GM23338 (cell line): Measurements from ENCODE around the gene STAT4. TPM values are rescaled to one million over a fixed set of nuclear protein-coding genes. Genes with fewer than 3 reads are reported as not detected.

Experiments
- ATAC-seq: fragments of 200-7000 bp; cut with Tn5 transposase; 3 replicates; pipeline ENCODE4 v1.9.1; 2020
- DNase-seq: peaks from one replicate; pipeline ENCODE4 v3.0.0-alpha.2; 2015; ENCODE audit warnings: low spot score
- H2AFZ ChIP-seq: fragments of 200-600 bp; sonication (generic); 2 replicates; pipeline ENCODE4 v1.8.0; 2016; ENCODE audit warnings: antibody characterized with exemption, mild to moderate bottlenecking, moderate library complexity
- H3F3A ChIP-seq: fragments of 200-600 bp; sonication (generic); replicated peaks from 2 replicates; pipeline ENCODE4 v1.8.0; 2017; ENCODE audit warnings: antibody characterized with exemption, mixed run types, low read depth
- H3K27ac ChIP-seq: fragments of 200-600 bp; sonication (generic); 2 replicates; pipeline ENCODE4 v1.6.1; 2016; ENCODE audit warnings: low read depth
- H3K27me3 ChIP-seq: fragments of 200-600 bp; sonication (generic); 2 replicates; pipeline ENCODE4 v1.8.0; 2016; ENCODE audit warnings: mild to moderate bottlenecking, mixed run types, moderate library complexity; ENCODE audit not compliant: insufficient read depth
- H3K36me3 ChIP-seq: fragments of 200-600 bp; sonication (generic); 2 replicates; pipeline ENCODE4 v1.8.0; 2016; ENCODE audit warnings: mild to moderate bottlenecking; ENCODE audit not compliant: insufficient read depth
- H3K4me1 ChIP-seq: fragments of 200-600 bp; sonication (generic); 2 replicates; pipeline ENCODE4 v1.8.0; 2016; ENCODE audit warnings: mild to moderate bottlenecking, moderate library complexity; ENCODE audit not compliant: insufficient read depth
- H3K4me2 ChIP-seq: fragments of 200-600 bp; sonication (generic); 2 replicates; pipeline ENCODE4 v1.7.1; 2017; ENCODE audit warnings: mixed run types
- H3K4me3 ChIP-seq: fragments of 200-600 bp; sonication (generic); 2 replicates; pipeline ENCODE4 v1.6.1; 2016; ENCODE audit warnings: mixed run types
- H3K79me2 ChIP-seq: fragments of 200-600 bp; sonication (generic); replicated peaks from 2 replicates; pipeline ENCODE4 v1.8.0; 2017; ENCODE audit warnings: mild to moderate bottlenecking; ENCODE audit not compliant: insufficient read depth
- H3K9me2 ChIP-seq: fragments of 200-600 bp; sonication (generic); 2 replicates; pipeline ENCODE4 v1.8.0; 2017; ENCODE audit not compliant: insufficient read depth
- H4K20me1 ChIP-seq: fragments of 200-600 bp; sonication (generic); replicated peaks from 2 replicates; pipeline ENCODE4 v1.8.0; 2017; ENCODE audit warnings: mild to moderate bottlenecking; ENCODE audit not compliant: insufficient read depth
- H3K27ac Mint-ChIP-seq: 2 replicates; pipeline ENCODE4 v1.8.0; 2020; ENCODE audit warnings: inconsistent platforms, mild to moderate bottlenecking, moderate library complexity, mixed read lengths
- H3K27me3 Mint-ChIP-seq: 3 replicates; pipeline ENCODE4 v1.8.0; 2022; ENCODE audit warnings: low read depth, mild to moderate bottlenecking, moderate library complexity, mixed read lengths, inconsistent platforms; ENCODE audit not compliant: insufficient read depth, poor library complexity
- H3K36me3 Mint-ChIP-seq: 3 replicates; pipeline ENCODE4 v1.8.0; 2021; ENCODE audit warnings: low read depth, mild to moderate bottlenecking, inconsistent platforms, moderate library complexity, mixed read lengths
- H3K4me1 Mint-ChIP-seq: 3 replicates; pipeline ENCODE4 v1.8.0; 2020; ENCODE audit warnings: mild to moderate bottlenecking, inconsistent platforms, mixed read lengths
- H3K4me3 Mint-ChIP-seq: 3 replicates; pipeline ENCODE4 v1.8.0; 2021; ENCODE audit warnings: moderate library complexity, mild to moderate bottlenecking, inconsistent platforms, mixed read lengths
- H3K9me3 Mint-ChIP-seq: 3 replicates; pipeline ENCODE4 v1.8.0; 2020; ENCODE audit warnings: moderate library complexity, mild to moderate bottlenecking, inconsistent platforms, mixed read lengths
- EZH2 ChIP-seq: fragments of 200-600 bp; sonication (generic); IDR thresholded peaks from one replicate; pipeline ENCODE4 v1.8.0; 2017; ENCODE audit warnings: antibody characterized with exemption, mild to moderate bottlenecking, low read depth; ENCODE audit not compliant: unreplicated experiment
- EZH2phosphoT487 ChIP-seq: fragments of 200-600 bp; sonication (generic); IDR thresholded peaks from one replicate; pipeline ENCODE4 v1.8.1; 2018; ENCODE audit warnings: antibody characterized with exemption; ENCODE audit not compliant: unreplicated experiment
- NANOG ChIP-seq: IDR thresholded peaks from 2 replicates; pipeline ENCODE4 v1.6.1; 2016; ENCODE audit warnings: antibody characterized with exemption, borderline replicate concordance
- REST ChIP-seq: IDR thresholded peaks from one replicate; pipeline ENCODE4 v1.6.1; 2018; ENCODE audit warnings: antibody characterized with exemption; ENCODE audit not compliant: unreplicated experiment
- STAT1 ChIP-seq: IDR thresholded peaks from one replicate; pipeline ENCODE4 v1.6.1; 2016; ENCODE audit warnings: antibody characterized with exemption; ENCODE audit not compliant: unreplicated experiment
- ZNF331 ChIP-seq: fragments of 250-450 bp; sonication (Bioruptor Pico); IDR thresholded peaks from 2 replicates; pipeline ENCODE4 v1.5.0; 2020; ENCODE audit warnings: low read depth, mild to moderate bottlenecking, moderate library complexity
- ZNF462 ChIP-seq: fragments of 250-450 bp; sonication (Bioruptor Pico); IDR thresholded peaks from 2 replicates; pipeline ENCODE4 v1.5.0; 2020; ENCODE audit warnings: mild to moderate bottlenecking, moderate library complexity
- polyA plus RNA-seq: library from polyadenylated mRNA; unstranded; fragments of >200 nt; fragmentation: Nextera tagmentation; extraction: Ambion mirVana; gene quantifications from 2 replicates; pipeline ENCODE4 v1.2.1, GENCODE V29; 2016
- total RNA-seq: library from RNA; depleted of rRNA; stranded (reverse); fragments of >200 nt; shearing (Covaris generic); gene quantifications from 2 replicates; pipeline ENCODE4 v1.2.3, GENCODE V29; 2014
- TF ChIP-seq, protein P1 (sequence below), 2 experiments: fragments of 200-600 bp in 1 of 2; sonication (generic) in 1 of 2; conservative IDR thresholded peaks; 2 replicates each; pipeline versions ENCODE4 v1.5.1 to v1.6.1; 2016 to 2017; ENCODE audit warnings: antibody characterized with exemption in 2 of 2, low read depth in 2 of 2, mild to moderate bottlenecking in 2 of 2, moderate library complexity in 1 of 2

Gene STAT4
- total and polyA plus RNA-seq, 2 experiments from 2014 or later, result 0.52 to 0.86 TPM

DNA sequence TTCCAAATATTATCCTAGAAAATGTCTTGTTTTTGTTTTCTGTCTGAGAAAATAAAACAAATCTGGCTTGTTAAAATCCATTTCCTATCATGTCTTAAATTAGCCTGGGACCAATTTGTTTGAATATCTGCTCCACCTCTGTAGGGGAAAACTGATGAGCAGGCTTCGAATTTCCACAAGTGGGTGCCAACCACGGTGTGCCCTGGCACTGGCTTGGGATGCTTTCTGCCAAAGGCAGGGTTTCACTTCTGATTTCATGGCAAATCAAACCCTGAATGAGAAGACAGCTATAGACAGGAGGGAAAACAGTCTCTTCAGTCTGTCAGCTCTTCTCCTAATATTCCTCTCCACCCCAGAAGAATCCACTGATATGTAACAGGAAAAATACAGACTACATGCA lies 33.7 kb upstream of the STAT4 start:
- no peak overlapping the region for H3K4me2 ChIP-seq
- TF ChIP-seq EZH2phosphoT487 (no peak), EZH2 (no peak), NANOG (no peak), ZNF331 (CRISPR knock-in tag) (no peak), STAT1 (no peak), ZNF462 (CRISPR knock-in tag) (no peak), REST (no peak)
- TF ChIP-seq, protein P1, sequence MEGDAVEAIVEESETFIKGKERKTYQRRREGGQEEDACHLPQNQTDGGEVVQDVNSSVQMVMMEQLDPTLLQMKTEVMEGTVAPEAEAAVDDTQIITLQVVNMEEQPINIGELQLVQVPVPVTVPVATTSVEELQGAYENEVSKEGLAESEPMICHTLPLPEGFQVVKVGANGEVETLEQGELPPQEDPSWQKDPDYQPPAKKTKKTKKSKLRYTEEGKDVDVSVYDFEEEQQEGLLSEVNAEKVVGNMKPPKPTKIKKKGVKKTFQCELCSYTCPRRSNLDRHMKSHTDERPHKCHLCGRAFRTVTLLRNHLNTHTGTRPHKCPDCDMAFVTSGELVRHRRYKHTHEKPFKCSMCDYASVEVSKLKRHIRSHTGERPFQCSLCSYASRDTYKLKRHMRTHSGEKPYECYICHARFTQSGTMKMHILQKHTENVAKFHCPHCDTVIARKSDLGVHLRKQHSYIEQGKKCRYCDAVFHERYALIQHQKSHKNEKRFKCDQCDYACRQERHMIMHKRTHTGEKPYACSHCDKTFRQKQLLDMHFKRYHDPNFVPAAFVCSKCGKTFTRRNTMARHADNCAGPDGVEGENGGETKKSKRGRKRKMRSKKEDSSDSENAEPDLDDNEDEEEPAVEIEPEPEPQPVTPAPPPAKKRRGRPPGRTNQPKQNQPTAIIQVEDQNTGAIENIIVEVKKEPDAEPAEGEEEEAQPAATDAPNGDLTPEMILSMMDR (conservative IDR thresholded peaks at IDR 0.05; ENCODE audit: low read depth in 2 of 2), result no peak
- no peaks in the 10 kb centered on the region for H3K4me1 ChIP-seq
- no peaks in the 10 kb centered on the region for H4K20me1 ChIP-seq
- H3K36me3 ChIP-seq, result no peaks in the 10 kb centered on the region
- no peaks in the 10 kb centered on the region for H3K79me2 ChIP-seq
- no peaks in the 10 kb centered on the region for H3F3A ChIP-seq
- H2AFZ ChIP-seq, result no peak overlapping the region
- H3K9me2 ChIP-seq, result peaks cover 9% of the 10 kb centered on the region; the same call in 1 of the 2 replicates
- Mint-ChIP-seq H3K27me3 (no peaks in the 10 kb centered on the region), H3K4me3 (no peak overlapping the region), H3K36me3 (no peaks in the 10 kb centered on the region), H3K27ac (no peak overlapping the region), H3K9me3 (no peaks in the 10 kb centered on the region), H3K4me1 (peaks cover 6% of the 10 kb centered on the region; the same call in 1 of the 3 replicates)
- no peak overlapping the region for H3K27ac ChIP-seq
- no peaks in the 10 kb centered on the region for H3K27me3 ChIP-seq
- no peak overlapping the region for H3K4me3 ChIP-seq
- ATAC-seq (no peak), DNase-seq (no peak)
